Measurements from ENCODE around the gene MTX3.

The MTX3 gene

GRCh38 chr5:79982136-79982535 lies 8.9 kb downstream of the MTX3 start:
- no peak for DNase-seq

GRCh38 chr5:79976759-79977515 lies 14.1 kb downstream of the MTX3 start:
- no peak for DNase-seq

DNA sequence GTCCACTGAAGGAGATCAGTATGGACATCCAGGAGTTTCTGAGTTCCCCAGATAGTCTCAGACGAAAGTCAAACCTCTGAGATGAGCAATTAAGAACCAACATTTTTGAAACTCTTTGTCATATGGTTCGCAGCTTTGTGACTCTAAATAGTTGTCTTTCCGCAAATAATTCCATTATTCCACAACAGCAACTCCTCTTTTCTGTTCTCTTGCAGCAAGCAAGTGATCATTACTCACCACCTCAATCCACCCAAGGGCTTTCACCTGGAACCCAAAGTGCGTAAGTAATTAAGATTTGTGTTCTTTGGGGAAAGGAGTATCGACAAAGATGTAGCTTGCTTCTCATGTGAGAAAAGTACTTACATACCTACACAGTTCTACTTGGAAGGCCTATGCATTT lies 15.6 kb downstream of the MTX3 start:
- no peak for DNase-seq

DNA sequence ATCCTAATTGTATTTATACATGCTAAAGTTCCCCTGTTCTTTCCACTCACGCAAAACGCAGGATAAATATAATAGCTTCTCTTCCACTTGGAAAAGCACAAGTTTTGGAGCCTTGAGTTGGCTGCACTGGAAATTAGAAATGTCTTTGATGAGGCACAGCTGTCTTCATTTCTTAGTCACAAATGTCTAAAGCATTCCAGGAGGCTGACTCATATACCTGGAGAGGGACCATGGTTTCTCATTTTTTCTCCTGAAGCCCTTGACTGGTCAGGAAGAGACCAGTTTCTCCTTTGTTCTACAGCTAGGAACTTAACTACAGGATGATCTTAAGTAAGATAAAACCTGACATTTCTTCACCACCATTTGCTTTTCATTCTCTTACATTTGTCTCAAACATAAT lies 16.2 kb downstream of the MTX3 start:
- DNase-seq = no peak

DNA sequence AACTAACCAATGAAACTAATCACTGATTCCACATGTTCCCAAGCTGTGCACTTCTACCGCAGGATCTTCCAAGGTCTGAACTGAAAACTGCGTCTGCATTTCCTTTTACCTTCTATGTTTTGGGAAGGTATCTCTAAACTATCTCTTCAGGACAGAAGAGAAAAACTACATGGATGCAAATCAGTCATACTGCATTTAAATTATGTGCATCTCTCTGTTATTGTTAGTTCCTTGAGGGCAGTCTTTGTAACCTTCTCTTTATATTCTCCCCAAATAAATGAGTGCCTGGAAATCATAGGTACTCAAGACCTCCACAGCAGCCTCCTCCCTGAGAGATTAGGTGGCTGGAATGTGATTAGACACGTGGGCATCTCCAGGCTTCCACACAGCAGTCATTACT lies 17.1 kb downstream of the MTX3 start:
- no peak for DNase-seq

- no peak for DNase-seq
Observed at GRCh38 chr5:79973511-79973910, 17.6 kb downstream of the MTX3 start.

GRCh38 chr5:79971156-79971555 lies 19.9 kb downstream of the MTX3 start:
- no peak for DNase-seq

- no peak for DNase-seq
Observed at GRCh38 chr5:79966448-79966847, 24.6 kb downstream of the MTX3 start.

DNA sequence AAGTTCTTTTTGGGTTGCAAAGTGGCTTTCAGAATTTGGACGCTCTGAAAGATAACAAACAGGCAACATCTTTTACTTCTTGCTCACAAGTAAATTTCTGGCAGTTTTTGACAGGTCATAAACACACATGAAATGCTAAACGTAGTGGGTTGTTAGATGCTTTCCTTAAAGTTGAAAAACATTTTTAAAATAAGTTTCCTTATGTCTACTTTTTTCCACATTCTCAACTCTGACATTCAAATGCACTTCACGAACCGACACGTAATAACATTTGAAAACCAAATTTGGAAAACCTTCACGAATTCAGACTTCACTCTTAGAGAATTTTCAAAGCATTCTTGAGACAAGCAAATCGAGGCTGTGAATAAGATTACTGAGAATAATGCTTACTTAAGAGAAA lies 26.9 kb downstream of the MTX3 start:
- no peak for DNase-seq

GRCh38 chr5:79963261-79964061 lies 27.6 kb downstream of the MTX3 start:
- DNase-seq = no peak

DNA sequence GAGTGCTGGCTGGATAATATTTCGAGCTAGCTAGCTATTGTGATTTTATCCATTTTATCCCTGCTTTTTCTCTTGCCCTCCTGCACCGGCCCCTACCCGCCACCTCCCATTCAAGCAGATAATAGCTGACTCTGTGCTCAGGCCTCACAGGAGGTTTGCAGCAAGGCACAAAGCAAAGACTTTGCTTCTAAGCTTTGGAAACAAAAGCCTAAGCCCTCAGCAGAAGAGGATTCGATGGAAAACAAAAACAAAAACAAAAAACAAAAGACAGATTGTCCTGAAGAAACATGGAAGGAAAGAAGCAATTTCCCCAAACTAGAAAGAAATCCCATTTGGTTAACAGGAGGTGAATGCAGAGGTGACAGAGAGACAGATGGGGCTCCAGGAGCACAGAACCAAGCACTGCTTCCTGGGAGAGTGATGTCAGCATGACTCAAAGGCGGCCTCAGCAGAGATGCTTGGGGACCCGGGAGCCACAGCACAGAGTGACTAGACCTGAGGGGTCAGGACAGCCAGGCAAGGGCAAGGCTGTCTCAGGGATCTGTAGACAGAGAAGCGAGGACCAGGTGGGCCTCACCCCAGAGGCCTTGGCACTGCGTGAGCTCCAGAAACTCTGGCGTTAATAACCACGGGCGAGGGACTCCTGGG lies 28.4 kb downstream of the MTX3 start:
- no peak for DNase-seq

DNA sequence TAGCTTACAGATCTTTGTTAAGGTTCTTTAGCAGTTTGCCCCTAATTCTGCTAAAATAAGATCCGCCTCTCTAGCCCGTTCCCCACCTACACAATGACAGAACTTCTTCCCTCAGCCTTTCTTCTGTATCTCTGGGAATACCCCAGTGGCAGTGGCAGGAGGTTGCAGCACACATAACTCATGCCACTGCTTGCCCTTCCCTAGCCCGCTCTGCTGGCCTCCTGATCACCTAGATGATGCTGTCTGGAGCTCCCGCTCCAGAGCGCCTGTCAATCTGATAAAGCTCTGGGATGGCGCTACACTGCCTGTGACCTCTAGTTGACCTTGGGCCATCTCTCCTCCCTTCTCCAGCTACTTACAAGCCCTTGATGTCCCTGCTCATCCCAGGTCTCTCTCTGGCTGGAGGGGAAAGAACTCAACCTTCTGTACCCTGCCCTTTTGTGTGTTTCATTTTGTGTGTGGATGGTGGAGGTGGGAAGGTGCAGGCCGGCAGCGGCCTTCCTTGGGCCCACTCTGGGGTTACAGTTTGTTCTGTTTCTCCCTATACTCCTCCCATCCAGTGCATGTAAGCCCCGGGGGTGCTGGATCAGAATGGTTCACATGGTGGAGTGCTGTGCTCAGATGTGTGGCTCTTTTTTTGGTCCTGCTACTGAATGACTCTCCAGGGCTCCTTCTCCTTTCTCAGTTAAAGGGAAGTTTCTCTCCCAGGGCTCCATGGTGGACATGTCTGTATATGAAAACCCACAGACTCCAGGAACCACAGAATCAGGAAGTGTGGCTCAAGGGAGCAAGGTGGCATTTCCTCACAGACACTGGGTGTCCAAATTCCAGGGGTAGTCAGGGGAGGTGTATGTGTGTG lies 29.1 kb downstream of the MTX3 start:
- DNase-seq = no peak

DNA sequence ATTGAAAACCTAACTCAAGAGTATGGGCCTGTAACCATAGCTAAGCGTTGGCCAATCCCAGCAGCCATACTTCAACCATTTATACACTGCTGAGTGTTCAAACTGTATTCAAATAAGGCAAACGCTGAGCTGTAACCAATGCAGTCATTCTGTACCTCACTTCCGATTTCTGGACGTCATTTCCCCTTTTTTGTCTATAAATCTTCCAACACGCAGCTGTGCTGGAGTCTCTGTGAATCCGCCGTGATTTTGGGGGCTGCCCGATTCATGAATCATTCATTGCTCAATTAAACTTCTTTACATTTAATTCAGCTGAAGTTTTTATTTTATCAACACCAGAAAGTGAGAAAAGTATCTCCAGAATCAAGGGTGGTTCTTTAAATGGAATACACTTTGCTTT lies 31.7 kb downstream of the MTX3 start:
- no peak for DNase-seq

DNA sequence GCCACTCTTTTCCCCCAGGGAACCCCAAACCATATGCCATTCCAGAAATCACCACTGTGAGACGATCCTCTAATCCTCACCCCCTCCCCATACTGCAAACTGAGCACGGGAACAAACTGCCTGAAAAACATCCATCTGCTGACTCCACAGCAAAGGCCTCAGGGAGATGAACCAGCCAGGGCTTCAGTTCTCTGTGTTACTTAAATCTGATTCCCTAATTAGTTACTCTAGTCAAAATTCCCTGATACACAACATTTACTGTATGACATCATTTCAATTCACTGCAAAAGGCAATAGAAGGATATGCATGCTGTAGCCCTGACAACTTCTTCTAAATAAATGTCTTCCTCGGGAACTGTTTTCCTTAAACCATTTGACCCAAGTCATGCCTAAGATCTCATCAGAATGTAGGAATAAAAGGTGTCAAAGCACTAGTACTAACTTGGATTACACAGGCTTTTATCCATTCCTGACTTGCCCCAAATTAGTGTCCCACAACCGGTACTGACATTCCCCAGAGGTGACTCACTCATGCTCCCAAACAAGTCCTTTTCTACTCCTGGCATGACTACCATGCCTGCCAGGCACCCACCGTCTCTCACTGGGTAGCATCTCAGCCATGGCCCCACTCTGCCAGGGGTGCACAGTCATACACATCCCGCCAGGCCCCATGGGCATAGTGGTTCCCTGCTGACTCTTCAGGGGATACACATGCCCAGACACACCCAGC lies 35.0 kb downstream of the MTX3 start:
- DNase-seq = no peak

DNA sequence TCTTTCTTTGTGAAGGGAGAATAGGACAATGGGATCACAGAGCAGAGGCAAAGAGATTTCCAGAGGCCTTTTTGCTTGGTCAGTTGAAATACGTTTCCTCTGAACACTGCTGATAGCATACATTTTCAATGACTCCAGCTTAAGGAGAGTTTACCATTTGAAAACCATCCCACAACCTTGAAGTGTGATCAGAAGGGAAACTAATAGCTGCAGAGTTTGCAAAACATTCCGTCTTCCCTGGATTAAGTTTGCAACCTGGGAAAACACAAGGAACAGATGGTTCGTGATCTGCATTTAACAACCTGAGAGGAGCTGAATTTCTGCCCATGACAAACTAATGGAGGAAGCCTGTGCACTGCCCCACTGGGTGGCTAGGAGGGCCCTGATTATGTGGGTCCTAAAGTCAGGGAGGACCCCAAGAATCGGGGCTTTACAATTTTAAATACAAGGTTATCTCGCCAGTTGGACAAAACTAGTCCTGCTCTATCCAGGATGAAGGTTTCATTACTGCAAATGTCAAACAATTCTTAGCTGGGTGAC lies 35.6 kb downstream of the MTX3 start:
- no peak for DNase-seq

DNA sequence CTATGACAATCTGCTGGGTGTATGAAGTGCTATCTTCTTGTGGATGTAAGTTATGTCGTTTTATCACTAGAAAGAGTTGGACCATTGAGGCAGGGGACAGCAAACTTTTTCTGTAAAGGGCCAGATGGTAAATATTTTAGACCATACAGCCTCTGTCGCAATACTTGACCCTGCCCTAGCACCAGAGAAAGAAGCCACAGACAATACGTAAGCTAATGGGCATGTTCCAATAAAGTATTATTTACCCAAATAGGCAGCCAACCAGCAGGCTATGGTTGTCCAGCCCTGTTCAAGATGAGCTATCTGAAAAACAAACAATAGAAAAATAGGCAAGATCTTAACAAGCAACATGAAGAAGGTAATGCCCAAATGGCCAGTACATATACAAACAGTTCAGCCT lies 36.4 kb downstream of the MTX3 start:
- no peak for DNase-seq

DNA sequence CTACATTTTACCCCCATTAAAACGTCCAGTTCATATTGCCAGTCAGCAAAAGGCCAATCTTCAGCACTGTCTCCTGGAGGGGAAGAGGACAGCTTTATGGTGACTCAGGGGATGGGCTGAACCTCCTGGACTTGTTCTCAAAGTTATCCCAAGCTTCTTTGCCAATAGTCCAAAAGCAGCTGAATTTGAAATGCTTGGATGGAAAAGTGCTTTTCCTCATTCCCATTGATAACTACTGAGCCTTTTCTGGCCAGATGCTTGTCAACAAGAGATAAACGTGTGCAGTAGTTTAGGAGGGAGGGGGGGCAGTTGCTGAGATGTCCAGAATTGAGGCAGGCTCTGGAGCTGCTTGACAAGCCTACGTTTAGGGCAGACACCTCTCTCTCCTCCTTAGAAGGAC lies 43.5 kb downstream of the MTX3 start:
- DNase-seq = no peak

DNA sequence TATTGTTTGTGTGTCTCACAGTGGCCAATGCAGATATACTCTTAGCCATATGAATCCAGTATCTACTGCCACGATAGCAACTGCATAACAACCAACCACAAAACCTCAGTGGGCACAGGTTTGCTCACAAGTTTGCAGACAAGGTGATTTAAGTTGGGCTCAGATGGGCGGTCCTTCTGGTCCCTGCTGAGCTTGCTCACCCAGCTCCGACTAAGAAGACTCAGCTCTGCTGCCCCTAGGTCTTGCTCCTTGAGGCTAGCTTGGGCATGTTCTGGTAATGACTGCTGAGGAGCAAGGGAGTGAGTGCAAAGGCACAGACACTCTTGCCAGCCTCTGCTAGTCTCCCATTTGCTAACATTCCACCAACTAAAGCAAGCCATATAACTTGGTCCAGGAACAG lies 52.6 kb downstream of the MTX3 start:
- DNase-seq = no peak

DNA sequence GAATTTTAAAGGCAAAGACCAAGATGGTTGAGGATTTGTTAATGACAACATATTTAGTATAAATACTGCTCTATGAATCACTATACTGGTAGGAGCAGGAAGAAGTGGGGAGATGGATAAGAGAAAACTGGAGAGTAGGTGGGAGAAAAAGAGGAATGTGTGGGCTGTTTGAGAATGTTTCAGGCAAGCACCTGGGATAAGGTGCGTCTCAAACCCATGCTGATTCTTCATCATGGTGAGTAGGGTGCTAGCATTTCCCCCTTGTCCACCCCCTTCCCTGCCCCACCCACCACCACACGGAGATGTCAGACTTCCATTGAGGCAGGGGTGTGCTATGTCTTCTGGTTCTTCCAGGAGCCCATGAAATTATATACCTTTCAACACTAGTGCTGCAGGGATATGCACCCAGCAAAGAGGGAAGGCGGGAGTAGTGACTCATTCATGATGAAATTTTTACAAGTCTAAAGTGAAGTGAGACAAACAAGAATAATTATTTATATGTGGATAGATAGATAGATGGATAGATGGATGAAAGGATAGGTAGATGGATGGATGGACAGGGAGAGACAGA lies 54.3 kb downstream of the MTX3 start:
- no peak for DNase-seq

DNA sequence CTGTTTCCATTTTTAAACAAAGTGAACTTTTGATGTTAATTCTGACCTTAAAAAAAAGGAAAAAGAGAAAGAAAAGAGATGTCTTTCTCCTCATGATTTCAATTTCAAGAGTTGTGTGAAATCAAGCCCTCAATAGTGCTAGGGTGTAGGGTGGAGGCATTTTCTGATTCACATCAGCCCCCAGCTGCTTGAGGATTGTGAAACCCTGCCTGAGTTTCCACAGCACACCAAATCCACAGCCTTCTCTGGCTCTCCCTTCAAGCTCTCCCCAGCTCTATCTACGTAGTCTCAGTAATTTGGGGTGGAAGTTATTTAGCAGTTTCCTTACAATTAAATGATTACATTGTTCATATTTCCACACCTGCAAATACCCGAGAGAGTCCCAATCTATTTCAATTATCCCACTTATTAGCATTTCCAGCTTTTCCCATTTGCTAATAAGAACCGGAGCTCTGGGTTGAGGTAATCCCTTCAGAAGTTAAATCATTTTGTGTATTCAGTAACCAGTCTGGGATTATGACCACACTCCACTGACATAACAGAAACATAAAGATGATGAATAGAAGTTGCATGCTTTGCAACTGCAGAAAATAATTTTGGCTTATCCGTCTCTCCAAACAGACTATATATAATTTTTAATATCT lies 54.9 kb downstream of the MTX3 start:
- no peak for DNase-seq

DNA sequence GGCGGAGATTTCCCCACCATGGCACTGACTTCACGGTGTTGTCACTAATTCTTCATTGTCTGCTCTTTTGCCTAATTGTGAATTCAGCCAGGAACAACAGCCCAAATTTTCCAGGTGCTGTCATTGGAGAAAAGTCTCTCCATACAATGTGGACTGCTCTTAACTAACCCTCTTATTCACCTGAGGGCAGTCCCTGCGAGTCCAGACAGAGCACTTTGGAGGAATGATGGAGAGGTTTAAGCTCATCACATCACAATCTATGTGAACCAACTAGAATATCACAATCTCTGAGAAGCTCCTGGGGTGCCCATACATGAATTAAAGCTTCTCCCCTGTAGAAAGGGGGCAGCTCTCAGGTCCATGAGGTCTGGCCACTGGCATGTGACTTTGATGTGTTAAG lies 56.4 kb downstream of the MTX3 start:
- DNase-seq = no peak

All from right forelimb (tissue), 1 donor.